Gastrocnemius medialis (tissue), 4 donors: ENCODE data around the gene SLC9B1. TPM values are rescaled to one million over a fixed set of nuclear protein-coding genes. Genes with fewer than 3 reads are reported as not detected.
"Not testable (repeated sequence)": the region's sequence is repeated elsewhere in the genome, so short reads cannot be mapped to it uniquely, and the experiment has no call there.

Experiments used
- ATAC-seq, 2 donors: fragments of 150-250 bp; one replicate each; pipeline ENCODE4 v1.9.1; 2016
- DNase-seq, 2 donors: peaks; one replicate each; pipeline ENCODE4 v3.0.0-alpha.2; 2019
- H3K27ac ChIP-seq, 4 donors: fragments of 200-600 bp; sonication (generic); 1 replicate in 1 of 4; 2 replicates in 3 of 4; pipeline ENCODE4 v1.5.1; 2016 to 2018; ENCODE audit warnings: mild to moderate bottlenecking in 2 of 4, moderate library complexity in 1 of 4
- H3K27me3 ChIP-seq, 3 donors: fragments of 200-600 bp; sonication (generic) in 2 of 3; 1 replicate in 1 of 3; 2 replicates in 2 of 3; pipeline versions ENCODE4 v1.5.1 to v1.6.0; 2016 to 2019; ENCODE audit warnings: mild to moderate bottlenecking in 1 of 3, moderate library complexity in 1 of 3
- H3K36me3 ChIP-seq, 2 donors: fragments of 200-600 bp; sonication (generic) in 1 of 2; one replicate each; pipeline ENCODE4 v1.5.1; 2017 to 2018
- H3K4me1 ChIP-seq, 2 donors: fragments of 200-600 bp; sonication (generic) in 1 of 2; one replicate each; pipeline ENCODE4 v1.5.1; 2016 to 2017; ENCODE audit warnings: mild to moderate bottlenecking in 2 of 2
- H3K4me3 ChIP-seq, 4 donors: fragments of 200-600 bp; sonication (generic) in 3 of 4; 1 replicate in 1 of 4; 2 replicates in 3 of 4; pipeline ENCODE4 v1.5.1; 2016 to 2019; ENCODE audit warnings: mild to moderate bottlenecking in 2 of 4
- H3K9me3 ChIP-seq, 3 donors: fragments of 200-600 bp; sonication (generic) in 2 of 3; 1 replicate in 1 of 3; 2 replicates in 2 of 3; pipeline ENCODE4 v1.5.1; 2016 to 2019
- POLR2A ChIP-seq, 2 donors: fragments of 450-650 bp; IDR thresholded peaks; one replicate each; pipeline ENCODE4 v1.6.1; 2017; ENCODE audit warnings: antibody characterized with exemption in 2 of 2, mild to moderate bottlenecking in 2 of 2, moderate library complexity in 2 of 2
- in situ Hi-C, 4 donors: fragments of 200-750 bp; cut with MboI; loops; one replicate each; pipeline versions ENCODE4 v1.15.0 to v1.8.0; 2017; ENCODE audit warnings: low sequenced_read_pairs in 4 of 4
- intact Hi-C: fragments of 100-400 bp; cut with DNase I; formaldehyde crosslinking; loops from one replicate; pipeline ENCODE4 v1.15.1; 2023; ENCODE audit warnings: low total_unique reads
- total RNA-seq, 4 donors: library from RNA; depleted of rRNA; stranded (reverse); fragments of >200 nt; gene quantifications; one replicate each; pipeline versions ENCODE4 v1.1.0 to v1.2.3, GENCODE V29; 2016
- TF ChIP-seq, protein P1 (sequence below), 5 experiments: fragments of 450-650 bp in 3 of 5; fragments of 200-600 bp in 2 of 5; sonication (generic) in 2 of 5; IDR thresholded peaks in 4 of 5; conservative IDR thresholded peaks in 1 of 5; 1 replicate in 4 of 5; 2 replicates in 1 of 5; pipeline ENCODE4 v1.5.1; 2016 to 2019; ENCODE audit warnings: antibody characterized with exemption in 5 of 5, mild to moderate bottlenecking in 3 of 5, moderate library complexity in 3 of 5

Gene SLC9B1
- total RNA-seq, 4 donors from 2014 or later: not detected

DNA sequence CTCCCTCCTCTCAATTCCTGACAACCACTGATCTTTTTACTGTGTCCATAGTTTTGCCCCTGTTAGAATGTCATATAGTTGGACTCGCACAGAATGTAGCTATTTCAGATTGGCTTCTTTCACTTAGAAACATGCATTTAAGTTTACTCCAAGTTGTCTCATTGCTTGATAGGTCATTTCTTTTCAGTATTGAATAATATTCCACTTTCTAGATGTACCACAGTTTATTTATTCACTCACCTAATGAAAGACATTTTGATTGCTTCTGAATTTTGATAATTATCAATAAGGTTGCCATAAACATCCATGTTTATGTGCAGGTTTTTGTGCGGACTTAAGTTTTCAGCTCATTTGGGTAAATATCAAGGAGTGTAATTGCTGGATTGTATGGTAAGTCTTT is 38.5 kb downstream of the SLC9B1 start:
- ATAC-seq (no peak), DNase-seq (no peak)
- intact Hi-C loops (no loop called here), in situ Hi-C loops (no loop called here)
- no peaks in the 10 kb centered on the region for H3K36me3 ChIP-seq
- no peak overlapping the region for H3K27ac ChIP-seq
- H3K27me3 ChIP-seq: no peaks in the 10 kb centered on the region
- no peaks in the 10 kb centered on the region for H3K4me1 ChIP-seq
- no peaks in the 10 kb centered on the region for H3K9me3 ChIP-seq
- TF ChIP-seq POLR2A (IDR thresholded peaks at IDR 0.05): no peak
- TF ChIP-seq, protein P1, sequence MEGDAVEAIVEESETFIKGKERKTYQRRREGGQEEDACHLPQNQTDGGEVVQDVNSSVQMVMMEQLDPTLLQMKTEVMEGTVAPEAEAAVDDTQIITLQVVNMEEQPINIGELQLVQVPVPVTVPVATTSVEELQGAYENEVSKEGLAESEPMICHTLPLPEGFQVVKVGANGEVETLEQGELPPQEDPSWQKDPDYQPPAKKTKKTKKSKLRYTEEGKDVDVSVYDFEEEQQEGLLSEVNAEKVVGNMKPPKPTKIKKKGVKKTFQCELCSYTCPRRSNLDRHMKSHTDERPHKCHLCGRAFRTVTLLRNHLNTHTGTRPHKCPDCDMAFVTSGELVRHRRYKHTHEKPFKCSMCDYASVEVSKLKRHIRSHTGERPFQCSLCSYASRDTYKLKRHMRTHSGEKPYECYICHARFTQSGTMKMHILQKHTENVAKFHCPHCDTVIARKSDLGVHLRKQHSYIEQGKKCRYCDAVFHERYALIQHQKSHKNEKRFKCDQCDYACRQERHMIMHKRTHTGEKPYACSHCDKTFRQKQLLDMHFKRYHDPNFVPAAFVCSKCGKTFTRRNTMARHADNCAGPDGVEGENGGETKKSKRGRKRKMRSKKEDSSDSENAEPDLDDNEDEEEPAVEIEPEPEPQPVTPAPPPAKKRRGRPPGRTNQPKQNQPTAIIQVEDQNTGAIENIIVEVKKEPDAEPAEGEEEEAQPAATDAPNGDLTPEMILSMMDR (IDR thresholded peaks at IDR 0.05 in 4 of 5, conservative IDR thresholded peaks at IDR 0.05 in 1 of 5): no peak
- no peak overlapping the region for H3K4me3 ChIP-seq

GRCh38 chr4:102961813-102962212 is 57.7 kb downstream of the SLC9B1 start:
- DNase-seq, intact Hi-C loops, in situ Hi-C loops, H3K27ac ChIP-seq, H3K9me3 ChIP-seq, H3K36me3 ChIP-seq, ATAC-seq, H3K4me3 ChIP-seq, H3K4me1 ChIP-seq, H3K27me3 ChIP-seq: not testable (repeated sequence)

DNA sequence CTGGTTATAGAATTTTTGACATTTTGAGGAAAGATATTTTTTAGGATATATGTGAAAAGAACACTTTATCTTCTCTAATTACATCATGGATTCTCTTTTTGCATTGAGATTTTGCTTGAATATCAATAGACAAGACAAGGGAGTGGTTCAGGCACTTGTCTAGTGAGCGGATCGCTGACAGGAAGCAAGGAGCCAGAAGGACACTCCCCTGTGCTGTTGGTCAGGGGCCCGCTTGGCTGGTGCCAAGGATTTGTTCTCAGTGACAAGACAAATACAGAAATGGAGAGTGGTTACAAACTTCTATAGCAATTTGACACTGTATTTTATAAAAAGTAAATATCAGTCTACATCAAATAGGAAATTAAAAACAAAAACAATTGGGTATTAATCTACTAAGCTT is 60.0 kb downstream of the SLC9B1 start:
- intact Hi-C loops: no loop called here
- Histone ChIP-seq H3K9me3 (no peaks in the 10 kb centered on the region), H3K27ac (no peak overlapping the region), H3K36me3 (no peaks in the 10 kb centered on the region), H3K4me3 (no peak overlapping the region), H3K4me1 (no peaks in the 10 kb centered on the region), H3K27me3 (no peaks in the 10 kb centered on the region)
- DNase-seq (no peak), ATAC-seq (no peak)
- TF ChIP-seq, protein P1 (IDR thresholded peaks at IDR 0.05 in 4 of 5, conservative IDR thresholded peaks at IDR 0.05 in 1 of 5): no peak
- TF ChIP-seq POLR2A (IDR thresholded peaks at IDR 0.05): no peak
- in situ Hi-C loops: no loop called here

DNA sequence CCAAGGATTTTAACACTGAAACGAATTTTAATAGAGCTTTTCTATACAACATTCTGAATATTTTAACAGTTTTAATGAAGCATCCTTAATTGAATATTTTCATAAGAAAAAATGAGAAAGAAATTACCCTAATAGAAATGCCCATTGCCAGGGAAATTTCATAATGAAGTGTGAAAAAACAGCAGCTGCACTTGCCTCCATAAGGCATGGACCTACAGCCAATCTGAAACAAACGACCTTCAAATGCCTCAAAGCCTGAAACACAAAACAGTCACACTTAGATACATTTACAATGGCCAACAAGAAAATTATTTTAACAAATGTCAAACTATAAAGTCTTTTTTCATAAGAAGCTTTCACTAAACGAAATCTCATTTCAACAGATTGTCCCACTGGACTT is 74.4 kb downstream of the SLC9B1 start:
- no peak for TF ChIP-seq POLR2A (IDR thresholded peaks at IDR 0.05)
- TF ChIP-seq, protein P1 (IDR thresholded peaks at IDR 0.05 in 4 of 5, conservative IDR thresholded peaks at IDR 0.05 in 1 of 5): no peak
- H3K4me3 ChIP-seq: no peak overlapping the region
- H3K27ac ChIP-seq: no peak overlapping the region
- no peaks in the 10 kb centered on the region for H3K27me3 ChIP-seq
- in situ Hi-C loops (no loop called here), intact Hi-C loops (no loop called here)
- no peaks in the 10 kb centered on the region for H3K9me3 ChIP-seq
- DNase-seq (no peak), ATAC-seq (no peak)
- H3K4me1 ChIP-seq: no peaks in the 10 kb centered on the region
- no peaks in the 10 kb centered on the region for H3K36me3 ChIP-seq

GRCh38 chr4:102938063-102938462 is 81.4 kb downstream of the SLC9B1 start:
- H3K9me3 ChIP-seq, ATAC-seq, DNase-seq, H3K4me1 ChIP-seq, H3K36me3 ChIP-seq, in situ Hi-C loops, H3K27me3 ChIP-seq, H3K4me3 ChIP-seq, intact Hi-C loops, H3K27ac ChIP-seq: not testable (repeated sequence)

DNA sequence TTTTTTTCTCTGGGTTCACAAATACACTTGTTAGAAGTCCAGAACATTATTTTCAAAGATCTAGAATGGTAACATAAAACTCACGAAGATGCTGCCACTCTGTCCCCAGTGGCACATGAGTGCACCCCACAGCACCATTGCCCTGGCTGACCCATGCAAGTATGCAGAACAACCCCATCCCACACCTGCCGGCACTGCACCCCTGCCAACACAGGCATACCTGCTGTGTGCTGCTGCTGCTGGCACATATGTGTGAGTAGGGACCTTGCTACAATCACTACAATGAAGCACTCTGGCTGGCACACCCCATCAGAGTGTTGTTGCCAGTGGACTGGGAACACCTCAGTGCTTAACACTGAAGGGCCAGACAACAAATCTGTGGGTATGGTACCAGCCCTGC is 83.8 kb downstream of the SLC9B1 start:
- Histone ChIP-seq H3K27ac (no peak overlapping the region), H3K36me3 (no peaks in the 10 kb centered on the region), H3K27me3 (no peaks in the 10 kb centered on the region), H3K4me1 (no peaks in the 10 kb centered on the region), H3K9me3 (no peaks in the 10 kb centered on the region), H3K4me3 (no peak overlapping the region)
- in situ Hi-C loops (no loop called here), intact Hi-C loops (no loop called here)
- ATAC-seq (no peak), DNase-seq (no peak)
- TF ChIP-seq, protein P1 (IDR thresholded peaks at IDR 0.05 in 4 of 5, conservative IDR thresholded peaks at IDR 0.05 in 1 of 5): no peak
- no peak for TF ChIP-seq POLR2A (IDR thresholded peaks at IDR 0.05)

GRCh38 chr4:102919697-102920096 is 99.8 kb downstream of the SLC9B1 start:
- in situ Hi-C loops, H3K4me1 ChIP-seq, DNase-seq, H3K4me3 ChIP-seq, intact Hi-C loops, H3K36me3 ChIP-seq, ATAC-seq, H3K9me3 ChIP-seq, H3K27ac ChIP-seq, H3K27me3 ChIP-seq: not testable (repeated sequence)
